ENCODE data around the gene MYF5. TPM values are rescaled to one million over a fixed set of nuclear protein-coding genes. Genes with fewer than 3 reads are reported as not detected.
A peak's percentile ranks its signal among the peaks of the same experiment; 100 is the strongest.

Gene MYF5
- total RNA-seq, 1 experiment from 2014 or later = not detected

GRCh38 chr12:80712866-80713265 lies 3.8 kb upstream of the MYF5 start (continued):
- TF ChIP-seq NFYB (CRISPR knock-in tag; conservative IDR thresholded peaks at IDR 0.05; ENCODE audit: low read depth) (no peak), NR2C2 (CRISPR knock-in tag; IDR thresholded peaks at IDR 0.05) (no peak), ZNF263 (CRISPR knock-in tag; IDR thresholded peaks at IDR 0.05; ENCODE audit: low read depth) (no peak), IRF2 (CRISPR knock-in tag; IDR thresholded peaks at IDR 0.05; ENCODE audit: borderline replicate concordance, low read depth) (no peak), SMAD3 (CRISPR knock-in tag; IDR thresholded peaks at IDR 0.05; ENCODE audit: borderline replicate concordance) (no peak), ZNF512 (CRISPR knock-in tag; IDR thresholded peaks at IDR 0.05; ENCODE audit: borderline replicate concordance) (no peak), GRHL2 (CRISPR knock-in tag; IDR thresholded peaks at IDR 0.05; ENCODE audit: insufficient replicate concordance, severe bottlenecking) (no peak)

GRCh38 chr12:80713419-80713818 lies 3.3 kb upstream of the MYF5 start:
- CTCF ChIA-PET = interaction anchor here (1.3 kb wide), 1 partner anchor 106 kb away, joined by 3 read pairs; no protein-coding TSS in a partner anchor
- no peak for TF ChIP-seq SP1 (CRISPR knock-in tag; conservative IDR thresholded peaks at IDR 0.05)
- TF ChIP-seq NR1H2 (CRISPR knock-in tag; IDR thresholded peaks at IDR 0.05) = no peak
- no peak for TF ChIP-seq ZMAT4 (CRISPR knock-in tag; IDR thresholded peaks at IDR 0.05)
- H3K9me3 Mint-ChIP-seq = no peaks in the 10 kb centered on the region
- ATAC-seq (no peak), DNase-seq (ENCODE audit: low spot score) (no peak)
- H3K27me3 Mint-ChIP-seq (ENCODE audit: low read depth) = peaks cover 95% of the 10 kb centered on the region
- H3K4me3 Mint-ChIP-seq = peak overlapping the region; percentile 75
- H3K27ac Mint-ChIP-seq = no peak overlapping the region
- POLR2A ChIA-PET = no interaction called here
- H3K36me3 Mint-ChIP-seq = no peaks in the 10 kb centered on the region
- H3K4me1 Mint-ChIP-seq = peaks cover 73% of the 10 kb centered on the region

- Mint-ChIP-seq H3K4me1 (peaks cover 67% of the 10 kb centered on the region), H3K9me3 (no peaks in the 10 kb centered on the region), H3K4me3 (peak overlapping the region; percentile 75), H3K27me3 (ENCODE audit: low read depth) (peaks cover 93% of the 10 kb centered on the region), H3K36me3 (no peaks in the 10 kb centered on the region), H3K27ac (no peak overlapping the region; the same call in 1 of the 2 replicates)
- ChIA-PET CTCF (interaction anchor here (0.9 to 1.8 kb wide), 4 partner anchors 27 to 125 kb away, joined by 3 to 10 read pairs (median 3); no protein-coding TSS in a partner anchor), POLR2A (no interaction called here)
- ATAC-seq (peak; percentile 72), DNase-seq (ENCODE audit: low spot score) (peak; percentile 55)
- TF ChIP-seq E2F4 (CRISPR knock-in tag; IDR thresholded peaks at IDR 0.05; ENCODE audit: borderline replicate concordance, low read depth) = no peak
- no peak for TF ChIP-seq ZNF425 (CRISPR knock-in tag; conservative IDR thresholded peaks at IDR 0.05)
- TF ChIP-seq CTCF (IDR thresholded peaks at IDR 0.05) = no peak
- TF ChIP-seq ZNF416 (CRISPR knock-in tag; IDR thresholded peaks at IDR 0.05) = no peak
- TF ChIP-seq HMGXB4 (CRISPR knock-in tag; IDR thresholded peaks at IDR 0.05) = no peak
- TF ChIP-seq CREM (CRISPR knock-in tag; IDR thresholded peaks at IDR 0.05) = no peak
- no peak for TF ChIP-seq NR3C1 (CRISPR knock-in tag; conservative IDR thresholded peaks at IDR 0.05; ENCODE audit: low read depth)
- no peak for TF ChIP-seq ZNF121 (CRISPR knock-in tag; IDR thresholded peaks at IDR 0.05)
- TF ChIP-seq EMX1 (CRISPR knock-in tag; IDR thresholded peaks at IDR 0.05) = no peak
- no peak for TF ChIP-seq HMGA2 (CRISPR knock-in tag; IDR thresholded peaks at IDR 0.05)
- TF ChIP-seq NR1H2 (CRISPR knock-in tag; IDR thresholded peaks at IDR 0.05) = no peak
- TF ChIP-seq GTF2I (CRISPR knock-in tag; conservative IDR thresholded peaks at IDR 0.05) = no peak
- TF ChIP-seq ZNF281 (CRISPR knock-in tag; IDR thresholded peaks at IDR 0.05) = no peak
These were observed 2.7 kb upstream of the MYF5 start for GRCh38 chr12:80714055-80714454.
